GM18505 (cell line): ENCODE measurements around the gene ASB6.
"Not testable (repeated sequence)": the region's sequence is repeated elsewhere in the genome, so short reads cannot be mapped to it uniquely, and the experiment has no call there.

ENCODE experiments used
- ATAC-seq: cut with Tn5 transposase; IDR thresholded peaks from one replicate; pipeline ENCODE4 v1.9.1; 2021; ENCODE audit not compliant: unreplicated experiment
- POLR2A ChIP-seq: IDR thresholded peaks from 4 replicates; pipeline ENCODE4 v1.6.1; 2011; ENCODE audit warnings: borderline replicate concordance; ENCODE audit not compliant: insufficient read depth, insufficient read length; ENCODE audit errors: extremely low read depth

The ASB6 gene

GRCh38 chr9:129673602-129674001 lies 31.7 kb upstream of the ASB6 start:
- TF ChIP-seq POLR2A, result no peak
- no peak for ATAC-seq

- no peak for ATAC-seq
Measured at GRCh38 chr9:129672702-129673101, 30.8 kb upstream of the ASB6 start.

GRCh38 chr9:129671519-129671918 lies 29.6 kb upstream of the ASB6 start:
- no peak for TF ChIP-seq POLR2A
- no peak for ATAC-seq

More at GRCh38 chr9:129672702-129673101, 30.8 kb upstream of the ASB6 start:
- TF ChIP-seq POLR2A, result no peak

- TF ChIP-seq POLR2A, result no peak
- ATAC-seq, result no peak
Measured at GRCh38 chr9:129671065-129671464, 29.1 kb upstream of the ASB6 start.

- ATAC-seq, result no peak
- TF ChIP-seq POLR2A, result no peak
Measured at GRCh38 chr9:129669946-129670345, 28.0 kb upstream of the ASB6 start.

DNA sequence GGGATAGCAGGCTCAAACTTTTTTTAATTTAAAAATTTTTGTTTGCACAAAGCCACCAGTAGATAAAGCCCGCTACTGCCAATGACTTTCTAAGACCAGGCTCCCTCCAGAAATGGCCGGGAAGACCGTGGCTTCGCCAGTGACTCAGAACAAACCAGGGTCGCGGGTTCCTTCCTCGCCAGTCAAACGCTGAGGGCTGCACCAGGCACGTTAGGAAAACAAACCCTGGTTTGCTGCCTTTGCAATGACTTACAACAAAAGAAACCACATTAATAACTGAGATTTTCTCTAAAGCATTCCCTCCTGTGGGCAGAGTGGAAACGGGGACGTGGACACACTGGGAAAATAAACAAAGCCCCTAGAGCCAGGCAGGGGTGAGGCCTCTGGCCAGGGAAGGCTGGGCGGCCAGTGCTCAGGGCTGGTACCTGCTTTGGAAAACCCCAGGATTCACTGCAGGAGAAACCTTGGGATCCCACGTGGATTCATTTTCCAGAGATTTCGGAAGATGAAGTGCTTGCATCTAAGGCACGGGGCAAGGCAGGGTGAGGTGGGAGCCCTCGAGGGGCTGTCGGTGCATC lies 27.3 kb upstream of the ASB6 start:
- ATAC-seq, result no peak
- TF ChIP-seq POLR2A, result no peak

DNA sequence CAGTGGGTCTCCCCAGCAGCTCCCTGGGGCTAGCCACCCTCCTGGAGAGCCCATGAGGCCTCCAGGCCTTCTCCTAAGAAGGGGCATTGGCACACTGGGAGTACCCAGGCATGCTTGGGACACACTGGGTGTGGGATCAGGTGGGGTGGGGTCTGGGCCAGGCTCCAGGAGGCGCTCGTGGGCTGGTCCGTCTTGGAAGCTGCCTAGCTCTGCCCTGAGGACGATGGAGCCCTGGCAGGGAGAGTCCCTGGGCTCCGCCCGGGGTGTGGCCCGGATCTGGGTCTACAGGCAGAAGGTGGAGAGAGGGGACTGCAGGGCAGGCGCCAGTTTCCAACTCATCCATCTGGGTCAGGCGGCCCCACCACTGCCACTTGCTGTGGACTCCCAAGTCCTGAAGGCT lies 25.9 kb upstream of the ASB6 start:
- TF ChIP-seq POLR2A, result no peak
- ATAC-seq, result no peak

- no peak for TF ChIP-seq POLR2A
- ATAC-seq, result no peak
Measured at GRCh38 chr9:129667378-129667777, 25.4 kb upstream of the ASB6 start.

GRCh38 chr9:129666575-129666974 lies 24.6 kb upstream of the ASB6 start:
- ATAC-seq, result no peak
- TF ChIP-seq POLR2A, result no peak

- no peak for ATAC-seq
Measured at GRCh38 chr9:129665814-129666520, 24.0 kb upstream of the ASB6 start.

GRCh38 chr9:129665389-129665775 lies 23.4 kb upstream of the ASB6 start, which contains the start of gene PRRX2:
Gene PRRX2 (plus strand): TSS chr9:129665647. CDS start chr9:129665868, 221 bp downstream.
- no peak for TF ChIP-seq POLR2A
- no peak for ATAC-seq

More at GRCh38 chr9:129665814-129666520, 24.0 kb upstream of the ASB6 start:
- no peak for TF ChIP-seq POLR2A

DNA sequence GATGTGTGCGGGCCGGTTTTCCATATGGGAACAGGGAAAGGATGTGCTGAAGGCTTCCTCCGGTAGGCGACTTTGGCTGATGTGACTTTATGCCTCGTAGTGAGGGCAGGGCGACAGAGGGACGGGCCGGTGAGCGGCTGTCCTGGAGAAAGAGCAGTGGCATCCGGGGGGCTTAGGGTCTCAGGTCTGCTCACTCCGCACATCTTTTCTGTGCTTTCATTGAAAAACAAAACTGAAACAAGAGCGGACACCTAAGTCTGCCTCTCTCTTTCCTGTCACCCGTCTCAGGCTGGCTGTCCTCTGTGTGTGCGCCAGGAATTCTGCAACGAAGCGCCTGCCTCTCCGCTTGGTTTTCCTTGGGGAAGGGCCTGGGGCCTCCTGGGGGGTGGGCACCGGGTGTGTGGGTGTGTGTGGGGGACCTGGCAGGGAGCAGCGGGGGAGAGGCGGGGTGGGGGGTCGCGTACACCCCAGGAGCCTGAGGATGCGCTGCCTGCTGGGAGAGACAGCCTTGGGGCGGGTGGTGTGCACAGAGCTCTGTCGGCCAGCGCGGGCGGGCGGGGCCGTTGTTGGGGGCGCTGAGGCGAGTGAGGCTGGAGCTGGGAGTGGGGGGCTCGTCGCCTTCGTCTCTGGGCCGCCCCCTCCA lies 22.9 kb upstream of the ASB6 start:
- no peak for TF ChIP-seq POLR2A
- ATAC-seq, result no peak

DNA sequence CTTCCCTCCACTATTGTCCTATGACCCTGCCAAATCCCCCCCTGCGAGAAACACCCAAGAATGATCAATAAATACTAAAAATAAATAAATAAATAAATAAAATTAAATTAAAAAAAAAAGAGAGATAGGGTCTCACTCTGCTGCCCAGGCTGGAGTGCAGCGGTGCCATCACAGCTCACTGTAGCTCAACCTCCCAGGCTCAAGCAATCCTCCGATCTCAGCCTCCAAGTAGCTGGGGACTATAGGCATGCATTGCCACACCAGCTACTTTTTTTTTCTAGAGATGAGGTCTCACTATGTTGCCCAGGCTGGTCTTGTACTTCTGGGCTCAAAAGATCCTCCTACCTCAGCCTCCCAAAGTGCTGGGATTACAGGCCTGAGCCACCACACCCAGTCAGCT lies 20.3 kb upstream of the ASB6 start:
- ATAC-seq, result not testable (repeated sequence)

DNA sequence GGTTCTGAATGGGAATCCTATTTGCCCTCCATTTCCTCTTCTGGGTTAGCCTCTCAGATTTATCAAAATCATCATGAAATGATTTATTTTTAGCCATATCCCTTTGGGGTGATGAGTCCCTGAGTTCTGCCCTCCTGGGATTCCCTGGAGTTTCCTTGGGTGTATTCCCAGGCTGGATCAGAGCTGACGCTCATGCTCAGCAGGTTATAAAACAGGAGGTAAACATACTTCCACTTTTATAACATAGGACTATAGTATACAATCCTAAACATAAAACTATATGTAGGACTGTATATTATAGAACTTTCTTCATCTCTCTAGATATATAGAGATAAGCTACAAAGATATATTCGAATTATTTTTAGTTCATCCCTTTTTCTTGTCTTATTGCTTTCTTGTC lies 19.1 kb upstream of the ASB6 start:
- no peak for TF ChIP-seq POLR2A

More for the DNA sequence above, 19.1 kb upstream of the ASB6 start:
- no peak for ATAC-seq
